Right ventricle myocardium superior (tissue), 1 donor: ENCODE data around the gene SNX30. TPM values are rescaled to one million over a fixed set of nuclear protein-coding genes. Genes with fewer than 3 reads are reported as not detected.

ENCODE experiments used
- ATAC-seq: fragments of 200-7000 bp; cut with Tn5 transposase; one replicate; pipeline ENCODE4 v1.9.1; 2020; ENCODE audit warnings: mild to moderate bottlenecking; ENCODE audit not compliant: poor library complexity
- DNase-seq: peaks from one replicate; pipeline ENCODE4 v3.0.0-alpha.2; 2020
- intact Hi-C: fragments of 100-400 bp; cut with DNase I; formaldehyde crosslinking; loops from one replicate; pipeline ENCODE4 v1.11.2; 2022
- total RNA-seq: library from RNA; stranded (reverse); fragmentation: NEBNext Ultra II Directional; extraction: Animal tissue kit (Norgen Biotek cat#: 25700); gene quantifications from one replicate; pipeline ENCODE4 v1.2.1, GENCODE V29; 2021
- donor health status: DM: no; HTN: yes; CAD: no; lungs with severe emphysema.

SNX30 gene
- total RNA-seq, 1 donor from 2014 or later, result 4.5 TPM

- no peak for DNase-seq
- intact Hi-C loops, result no loop called here
- no peak for ATAC-seq
Measured at GRCh38 chr9:112864982-112865381, 114.4 kb downstream of the SNX30 start.

- intact Hi-C loops, result no loop called here
- DNase-seq (no peak), ATAC-seq (no peak)
Measured at GRCh38 chr9:112866662-112867274, 116.2 kb downstream of the SNX30 start.

DNA sequence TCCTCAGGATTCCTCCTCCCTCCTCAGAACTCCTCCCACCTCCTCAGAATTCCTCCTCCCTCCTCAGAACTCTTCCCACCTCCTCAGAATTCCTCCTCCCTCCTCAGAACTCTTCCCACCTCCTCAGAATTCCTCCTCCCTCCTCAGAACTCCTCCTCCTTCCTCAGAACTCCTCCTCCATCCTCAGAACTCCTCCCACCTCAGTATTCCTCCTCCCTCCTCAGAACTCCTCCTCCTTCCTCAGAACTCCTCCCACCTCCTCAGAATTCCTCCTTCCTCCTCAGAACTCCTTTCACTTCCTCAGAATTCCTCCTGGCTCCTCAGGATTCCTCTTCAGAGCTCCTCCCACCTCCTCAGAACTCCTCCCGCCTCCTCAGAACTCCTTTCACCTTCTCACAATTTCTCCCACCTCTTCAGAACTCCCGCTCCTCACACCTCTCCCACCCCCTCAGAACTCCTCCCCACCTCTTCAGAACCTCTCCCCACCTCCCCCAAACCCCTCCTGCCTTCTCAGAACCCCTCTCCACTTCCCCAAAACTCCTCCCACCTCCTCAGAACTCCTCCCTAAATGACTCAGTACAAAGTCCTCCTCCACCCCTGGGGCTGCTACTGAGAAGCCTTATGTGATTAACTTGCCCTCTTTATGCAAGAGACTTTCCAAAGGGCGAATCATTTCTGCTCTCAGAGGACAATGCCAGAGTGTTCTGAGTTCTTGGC is 116.9 kb downstream of the SNX30 start:
- intact Hi-C loops, result no loop called here
- ATAC-seq (peak; percentile 28), DNase-seq (no peak)

- DNase-seq (no peak), ATAC-seq (no peak)
- intact Hi-C loops, result no loop called here
Measured at GRCh38 chr9:112868461-112868860, 117.9 kb downstream of the SNX30 start.

DNA sequence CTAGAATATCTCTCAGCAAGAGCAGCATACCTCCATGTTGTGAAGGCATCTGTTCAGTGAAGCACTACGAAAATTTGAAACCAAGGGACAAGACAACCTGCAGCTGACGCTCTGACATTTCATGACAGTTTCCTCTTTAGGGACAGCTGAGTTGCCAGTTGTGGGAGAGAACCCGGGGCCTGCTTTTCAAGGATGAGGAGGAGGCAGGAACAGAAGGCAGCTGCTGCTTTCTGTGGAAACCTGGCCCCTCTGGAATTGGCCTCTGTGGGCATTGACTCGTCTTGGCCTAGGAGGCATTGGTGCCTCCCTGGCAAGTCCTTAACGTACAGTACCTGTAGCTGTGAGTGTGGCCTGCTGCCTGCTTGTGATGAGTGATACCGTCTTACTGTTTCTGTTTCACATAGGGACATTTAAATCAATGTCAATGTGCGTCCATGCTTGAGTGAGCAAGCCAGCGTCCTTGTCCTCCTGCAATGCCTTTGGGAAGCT is 118.5 kb downstream of the SNX30 start:
- ATAC-seq (no peak), DNase-seq (no peak)
- intact Hi-C loops, result no loop called here

- intact Hi-C loops, result no loop called here
- DNase-seq, result no peak
- no peak for ATAC-seq
Measured at GRCh38 chr9:112869917-112870316, 119.4 kb downstream of the SNX30 start.

- ATAC-seq (no peak), DNase-seq (no peak)
- intact Hi-C loops, result no loop called here
Measured at GRCh38 chr9:112870556-112870955, 120.0 kb downstream of the SNX30 start.

DNA sequence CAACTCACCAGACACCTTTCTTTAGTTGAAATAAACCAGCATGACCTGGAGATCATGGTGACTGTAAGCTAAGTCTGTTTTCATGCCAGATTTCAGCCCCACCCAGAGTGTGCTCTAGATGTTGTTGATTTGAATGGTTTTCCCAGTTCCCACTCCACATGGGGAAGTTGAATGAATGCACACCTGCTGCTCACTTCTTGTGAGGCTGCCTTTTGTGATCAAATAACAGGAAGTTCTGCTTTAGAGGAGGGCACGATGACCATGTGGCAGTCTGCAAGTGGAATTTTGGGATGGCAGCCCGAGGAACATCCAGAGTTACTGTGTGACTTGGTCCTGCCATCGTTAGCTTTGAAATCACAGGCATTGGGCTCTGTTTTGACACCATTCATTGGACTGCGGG is 121.5 kb downstream of the SNX30 start:
- ATAC-seq, result no peak
- DNase-seq, result no peak
- intact Hi-C loops, result no loop called here

DNA sequence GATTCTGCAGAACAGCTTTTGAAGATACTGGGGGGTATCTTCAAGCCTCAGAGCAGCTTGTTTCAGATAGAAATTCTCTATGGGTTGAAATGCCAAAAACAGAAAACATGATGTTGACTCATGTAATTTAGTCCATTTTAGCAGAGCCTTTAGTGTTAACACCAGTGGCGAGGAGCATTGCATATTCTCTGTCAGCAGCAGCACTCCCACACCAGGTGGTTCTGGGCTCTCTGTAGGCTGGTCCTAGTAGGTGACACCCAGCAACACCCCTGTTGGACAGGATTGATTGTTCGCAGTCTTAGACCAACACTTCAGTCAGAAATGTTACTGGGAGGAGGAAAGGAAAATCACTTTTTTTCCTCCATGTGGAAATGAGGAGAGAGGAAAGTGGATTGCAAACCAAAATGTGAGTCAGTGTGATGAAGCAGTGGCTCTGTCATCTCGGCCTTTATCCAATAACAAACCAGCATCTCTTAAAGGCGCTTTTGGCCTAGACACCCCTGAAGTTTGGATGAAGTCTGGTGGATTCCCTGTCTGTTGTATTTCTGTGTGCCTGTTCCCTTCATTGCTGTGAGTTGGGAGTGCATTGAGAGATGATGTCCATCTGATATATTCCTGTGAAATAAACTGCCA is 123.3 kb downstream of the SNX30 start:
- no peak for DNase-seq
- ATAC-seq, result no peak
- intact Hi-C loops, result no loop called here

- no peak for DNase-seq
- ATAC-seq, result no peak
- intact Hi-C loops, result no loop called here
Measured at GRCh38 chr9:112878752-112879151, 128.2 kb downstream of the SNX30 start.

GRCh38 chr9:112880650-112881049 is 130.1 kb downstream of the SNX30 start:
- intact Hi-C loops, result no loop called here
- no peak for ATAC-seq
- DNase-seq, result no peak

DNA sequence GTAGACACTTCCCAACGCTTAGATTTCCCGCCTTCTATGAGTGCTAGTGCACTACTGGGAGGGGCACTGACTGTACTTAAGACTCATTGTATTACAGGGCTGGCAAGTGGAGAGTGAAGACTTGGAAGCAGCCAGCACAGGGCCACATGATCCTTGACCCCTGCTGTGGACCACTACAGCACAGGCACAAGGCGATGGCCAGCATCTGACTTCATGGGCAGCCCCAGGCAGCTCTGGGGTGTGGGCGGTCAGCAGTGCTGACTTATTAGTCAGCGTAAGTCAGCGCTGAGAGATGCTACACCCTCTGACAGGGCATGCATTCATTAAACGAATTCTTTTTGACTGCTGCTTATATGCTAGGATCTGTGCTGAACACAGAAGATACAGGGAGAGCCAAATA is 130.8 kb downstream of the SNX30 start:
- no peak for DNase-seq
- no peak for ATAC-seq
- intact Hi-C loops, result no loop called here

DNA sequence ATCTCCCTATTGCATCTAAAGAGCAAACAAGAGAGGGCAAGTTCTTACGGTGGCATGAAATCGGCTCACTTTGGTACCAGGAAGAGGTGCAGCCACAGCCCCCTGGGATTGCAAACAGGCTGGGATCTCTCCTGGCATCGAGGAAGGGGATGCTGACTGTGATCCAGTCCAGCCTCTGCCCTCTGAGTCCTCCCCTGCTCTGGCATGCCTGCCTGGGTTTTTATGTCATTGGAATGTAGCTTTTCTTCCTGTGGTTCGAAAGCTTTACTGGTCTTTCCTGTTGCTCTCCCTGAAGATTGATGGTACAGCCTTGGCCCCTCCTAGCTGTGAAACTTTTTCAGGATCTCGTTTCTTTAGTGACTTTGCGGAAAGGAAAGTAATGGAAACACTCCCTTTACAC is 133.5 kb downstream of the SNX30 start:
- intact Hi-C loops, result no loop called here
- no peak for ATAC-seq

GRCh38 chr9:112884721-112885120 is 134.2 kb downstream of the SNX30 start:
- ATAC-seq (no peak), DNase-seq (no peak)
- intact Hi-C loops, result no loop called here

More for the DNA sequence above, 133.5 kb downstream of the SNX30 start:
- DNase-seq, result no peak

DNA sequence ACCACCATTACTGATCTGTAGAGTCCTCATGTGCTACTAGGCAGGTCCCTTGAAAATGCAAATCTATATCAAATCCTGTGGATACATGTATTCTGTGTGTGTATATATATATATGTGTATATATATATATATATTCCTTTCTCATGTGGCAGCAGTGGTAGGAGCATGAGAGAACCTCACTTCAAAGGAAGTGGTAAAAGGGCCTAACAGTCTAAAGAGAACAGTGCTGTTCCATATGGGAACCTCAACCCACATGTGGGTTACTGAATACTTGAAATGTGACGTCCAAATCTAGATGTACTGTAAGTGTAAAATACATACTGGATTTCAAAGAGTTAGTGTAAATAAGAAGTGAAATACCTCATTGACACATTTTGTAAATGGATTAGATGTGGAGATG is 134.8 kb downstream of the SNX30 start:
- DNase-seq (no peak), ATAC-seq (no peak)
- intact Hi-C loops, result no loop called here

GRCh38 chr9:112886351-112886750 is 135.8 kb downstream of the SNX30 start:
- DNase-seq (no peak), ATAC-seq (no peak)
- intact Hi-C loops, result no loop called here

DNA sequence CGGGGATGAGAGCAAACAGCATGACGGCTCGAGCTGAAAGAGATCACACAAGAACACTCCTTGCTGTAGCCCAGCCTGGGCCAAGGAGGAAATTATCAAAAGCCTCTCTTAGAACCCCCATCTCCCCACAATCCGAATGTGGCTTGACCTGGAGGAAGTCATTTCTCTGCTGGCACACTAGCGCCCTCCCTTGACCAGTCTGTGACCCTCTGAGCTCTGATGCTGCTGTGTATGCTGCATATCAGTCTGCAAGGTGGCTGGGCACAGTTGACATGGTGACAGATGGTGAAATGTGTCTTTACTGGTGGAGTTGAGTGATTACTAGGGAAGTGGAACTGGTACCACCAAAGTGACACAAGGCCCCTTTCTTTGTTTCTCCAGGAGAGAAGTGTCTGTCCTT is 136.8 kb downstream of the SNX30 start:
- no peak for ATAC-seq
- intact Hi-C loops, result no loop called here
- peak; percentile 51 for DNase-seq

- DNase-seq, result peak; percentile 63
- peak; percentile 82 for ATAC-seq
- intact Hi-C loops, result no loop called here
Measured at GRCh38 chr9:112890106-112891081, 139.8 kb downstream of the SNX30 start, which contains the start of gene SLC46A2. Gene SLC46A2 (minus strand): TSS chr9:112890876. CDS start chr9:112890681, 195 bp downstream.

GRCh38 chr9:112891521-112891920 is 141.0 kb downstream of the SNX30 start:
- no peak for DNase-seq
- ATAC-seq, result no peak
- intact Hi-C loops, result no loop called here
